HG03064 (cell line): ENCODE results near the gene TRIP13.

Experiments
- ATAC-seq: cut with Tn5 transposase; IDR thresholded peaks from one replicate; pipeline ENCODE4 v1.9.1; 2021; ENCODE audit warnings: low read depth; ENCODE audit not compliant: unreplicated experiment

Gene TRIP13

DNA sequence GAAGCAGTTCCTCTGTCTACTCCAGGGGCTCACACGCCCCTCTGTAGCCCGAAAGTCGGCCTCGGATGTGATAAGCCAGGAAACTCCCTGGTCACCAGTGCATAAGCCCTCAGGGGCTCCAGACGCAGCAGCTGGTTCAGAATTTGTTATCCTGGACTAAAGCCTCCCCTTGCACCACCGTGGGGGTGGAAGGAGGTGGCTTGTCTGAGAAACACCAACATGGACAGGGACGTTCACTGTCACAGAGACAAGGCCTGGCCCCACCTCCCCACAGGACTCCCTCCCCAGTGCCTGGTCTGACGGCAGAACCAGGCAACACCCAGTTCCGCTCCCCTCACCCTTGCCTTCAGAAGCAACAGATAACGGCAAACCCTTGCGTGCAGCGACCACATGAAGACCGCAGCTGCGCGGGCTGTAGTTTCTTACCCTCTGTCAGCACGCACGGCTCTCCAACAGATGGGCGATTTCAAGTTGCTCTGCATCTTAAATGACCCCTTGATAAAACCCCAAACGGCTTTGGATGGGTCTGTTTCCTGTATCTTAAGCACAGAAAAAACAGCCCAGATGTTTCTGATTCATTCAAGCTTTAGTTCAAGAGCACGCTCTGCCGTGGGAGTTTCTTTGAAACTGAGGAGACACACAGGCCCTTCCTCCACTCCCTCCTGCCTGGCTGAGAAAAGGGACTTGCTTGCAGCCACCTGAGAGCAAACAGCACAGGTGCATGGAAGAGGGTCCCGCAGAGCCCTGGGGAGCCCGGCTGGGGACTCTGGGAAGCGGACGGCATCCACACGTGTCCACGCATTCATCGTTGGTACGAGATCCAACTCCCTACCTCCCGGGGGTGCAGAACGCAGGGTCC is 71.2 kb downstream of the TRIP13 start:
- ATAC-seq = peak; percentile 80

DNA sequence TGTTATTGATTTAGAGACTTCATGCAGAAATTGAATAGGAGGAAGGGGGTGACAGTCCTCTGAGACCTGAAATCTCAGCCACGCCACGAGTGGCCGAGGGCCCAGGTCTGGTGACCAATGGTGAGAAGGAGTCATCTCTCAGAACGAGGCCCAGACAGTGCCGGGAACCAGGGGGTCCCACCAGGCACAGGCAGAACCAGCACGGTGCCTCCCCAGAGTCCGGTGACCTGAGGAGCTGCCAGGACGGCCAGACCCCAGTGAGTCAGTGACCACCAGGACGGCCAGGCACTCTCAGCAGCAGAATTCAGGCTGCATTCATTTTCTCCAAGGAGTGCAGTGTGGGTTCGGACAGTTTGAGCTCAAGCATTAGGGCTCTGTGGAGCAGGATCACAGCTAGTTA is 72.1 kb downstream of the TRIP13 start:
- ATAC-seq = no peak

DNA sequence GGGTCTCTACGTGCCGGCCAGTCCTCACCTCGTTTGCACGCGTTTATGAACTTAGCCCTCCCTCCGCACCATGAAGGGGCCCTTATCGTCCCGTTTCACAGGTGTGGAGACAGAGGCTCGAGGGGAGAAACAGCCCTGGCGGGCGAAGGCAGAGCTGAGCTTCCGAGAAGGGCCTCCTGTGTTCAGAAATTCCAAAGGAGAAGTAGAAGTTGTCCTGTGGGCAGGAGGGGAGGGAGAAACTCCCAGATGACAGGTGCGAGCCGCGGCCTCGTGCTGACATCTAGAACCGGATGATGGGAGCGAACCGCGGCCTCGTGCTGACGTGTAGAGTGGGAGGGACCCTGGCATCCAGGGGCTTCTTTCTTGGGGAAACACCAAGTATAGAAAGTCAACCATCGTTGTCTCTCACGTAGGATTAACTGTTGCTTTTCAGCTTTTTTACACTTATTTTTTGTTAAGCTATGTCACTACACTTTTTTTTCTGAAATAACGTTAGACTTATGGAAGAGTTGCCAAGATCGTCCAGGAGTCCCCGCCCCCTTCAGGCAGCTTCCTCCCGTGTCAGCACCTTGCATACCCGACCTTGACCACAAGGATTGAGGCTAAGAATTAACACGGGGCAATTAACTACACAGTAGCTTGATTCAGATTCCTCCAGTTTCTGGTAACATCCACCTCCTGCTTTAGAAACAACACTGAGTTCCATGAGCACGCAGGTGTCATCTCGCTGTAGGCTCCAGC is 73.1 kb downstream of the TRIP13 start:
- no peak for ATAC-seq

DNA sequence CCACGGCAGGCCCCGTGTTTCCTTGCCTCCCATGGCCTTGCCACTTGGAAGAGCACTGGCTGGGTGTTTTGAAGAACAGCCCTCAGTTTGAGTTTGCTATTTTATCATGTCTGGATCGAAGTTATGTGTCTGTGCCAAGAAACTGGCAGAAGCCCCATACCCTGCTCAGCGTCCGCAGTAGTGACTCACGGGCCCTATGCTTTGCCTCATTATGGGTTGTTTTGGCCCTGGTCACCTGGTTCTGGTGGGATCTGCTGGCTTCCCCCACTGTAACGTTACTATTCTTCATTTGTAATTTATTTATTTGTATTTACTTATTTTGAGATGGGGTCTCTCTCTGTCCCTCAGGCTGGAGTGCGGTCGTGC is 73.6 kb downstream of the TRIP13 start:
- no peak for ATAC-seq

DNA sequence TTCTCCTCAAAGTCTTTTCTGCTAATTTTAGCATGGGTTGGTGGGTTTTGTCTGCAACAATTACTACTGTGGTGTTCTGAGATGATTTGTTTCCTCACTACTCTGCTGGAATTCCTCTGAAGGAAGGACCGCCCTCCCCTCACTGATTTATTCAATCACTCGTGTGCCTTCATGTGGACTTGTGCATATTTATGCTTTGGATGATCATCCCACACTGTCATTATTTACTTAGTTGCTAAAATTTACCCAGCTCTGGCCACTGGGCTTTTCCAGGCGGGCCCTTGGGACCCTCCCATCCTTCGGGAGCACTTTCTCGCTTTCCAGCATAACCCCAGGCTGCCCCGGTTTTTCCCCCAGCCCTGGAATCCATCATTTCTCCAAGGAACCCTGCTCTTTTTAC is 74.3 kb downstream of the TRIP13 start:
- no peak for ATAC-seq
